Gastroesophageal sphincter (tissue), 4 donors: ENCODE results near the gene SACM1L. TPM values are rescaled to one million over a fixed set of nuclear protein-coding genes. Genes with fewer than 3 reads are reported as not detected.

ENCODE experiments used
- ATAC-seq: fragments of 150-250 bp; one replicate; pipeline ENCODE4 v1.9.1; 2016; ENCODE audit warnings: mild to moderate bottlenecking, moderate library complexity
- H3K27ac ChIP-seq, 4 donors: fragments of 200-600 bp; sonication (generic) in 3 of 4; 1 replicate in 3 of 4; 2 replicates in 1 of 4; pipeline ENCODE4 v1.5.1; 2016 to 2019
- H3K27me3 ChIP-seq: fragments of 200-600 bp; sonication (generic); one replicate; pipeline ENCODE4 v1.5.1; 2019
- H3K36me3 ChIP-seq, 2 donors: fragments of 200-600 bp; sonication (generic); one replicate each; pipeline ENCODE4 v1.5.1; 2019; ENCODE audit warnings: control low read depth in 1 of 2
- H3K4me1 ChIP-seq, 3 donors: fragments of 200-600 bp; sonication (generic); 1 replicate in 2 of 3; 2 replicates in 1 of 3; pipeline ENCODE4 v1.5.1; 2016 to 2019; ENCODE audit warnings: control low read depth in 2 of 3
- H3K4me3 ChIP-seq, 2 donors: fragments of 200-600 bp; sonication (generic); one replicate each; pipeline ENCODE4 v1.5.1; 2019; ENCODE audit warnings: mild to moderate bottlenecking in 1 of 2, moderate library complexity in 1 of 2
- H3K9me3 ChIP-seq, 3 donors: fragments of 200-600 bp; sonication (generic); one replicate each; pipeline ENCODE4 v1.5.1; 2017 to 2019; ENCODE audit warnings: control low read depth in 2 of 3
- CTCF ChIP-seq, 4 experiments: fragments of 200-600 bp in 2 of 4; fragments of 450-650 bp in 2 of 4; sonication (generic) in 1 of 4; IDR thresholded peaks; one replicate each; pipeline ENCODE4 v1.5.1; 2017 to 2019; ENCODE audit warnings: antibody characterized with exemption in 4 of 4, mild to moderate bottlenecking in 2 of 4, moderate library complexity in 2 of 4
- EP300 ChIP-seq: sonication (generic); formaldehyde crosslinking; IDR thresholded peaks from one replicate; pipeline ENCODE4 v1.6.1; 2017; ENCODE audit warnings: antibody characterized with exemption, mild to moderate bottlenecking
- POLR2A ChIP-seq, 2 donors: fragments of 450-650 bp; IDR thresholded peaks; one replicate each; pipeline ENCODE4 v1.6.1; 2017; ENCODE audit warnings: antibody characterized with exemption in 2 of 2, mild to moderate bottlenecking in 2 of 2, moderate library complexity in 1 of 2
- POLR2AphosphoS5 ChIP-seq: sonication (generic); formaldehyde crosslinking; IDR thresholded peaks from one replicate; pipeline ENCODE4 v1.6.1; 2017; ENCODE audit warnings: antibody characterized with exemption
- WGBS, 2 donors: methylation state at CpG; one replicate each; pipeline ENCODE4 v1.1.5; 2018; ENCODE audit warnings: low coverage in 1 of 2; 5-methylcytosine and 5-hydroxymethylcytosine counted together
- total RNA-seq, 4 donors: library from RNA; depleted of rRNA; stranded (reverse); fragments of >200 nt; gene quantifications; one replicate each; pipeline ENCODE4 v1.1.0, GENCODE V29; 2016

Gene SACM1L
- total RNA-seq, 4 donors from 2014 or later, result 31.9 to 52.6 (median 38.2) TPM

GRCh38 chr3:45701172-45701867, 12.1 kb downstream of the SACM1L start:
- Histone ChIP-seq H3K4me3 (no peak overlapping the region), H3K36me3 (peaks cover 0 to 27% of the 10 kb centered on the region in 2 donors), H3K27me3 (no peaks in the 10 kb centered on the region), H3K9me3 (no peaks in the 10 kb centered on the region), H3K4me1 (peaks cover 0 to 41% (median 0%) of the 10 kb centered on the region in 3 donors), H3K27ac (no peak overlapping the region)
- no peak for TF ChIP-seq EP300
- no peak for TF ChIP-seq POLR2AphosphoS5
- no peak for TF ChIP-seq POLR2A (IDR thresholded peaks at IDR 0.05)
- no peak for TF ChIP-seq CTCF (IDR thresholded peaks at IDR 0.05)
- no peak for ATAC-seq
- WGBS, 2 donors, result 67 to 77% methylated on average over 7 to 8 of the region's 9 CpGs

GRCh38 chr3:45704301-45704943, 15.2 kb downstream of the SACM1L start:
- Histone ChIP-seq H3K4me1 (peaks cover 0 to 21% (median 0%) of the 10 kb centered on the region in 3 donors), H3K27ac (no peak overlapping the region), H3K9me3 (no peaks in the 10 kb centered on the region), H3K27me3 (no peaks in the 10 kb centered on the region), H3K4me3 (no peak overlapping the region), H3K36me3 (peaks cover 0 to 47% of the 10 kb centered on the region in 2 donors)
- no peak for TF ChIP-seq POLR2AphosphoS5
- TF ChIP-seq CTCF (IDR thresholded peaks at IDR 0.05), result no peak
- TF ChIP-seq EP300, result no peak
- TF ChIP-seq POLR2A (IDR thresholded peaks at IDR 0.05), result no peak
- 91 to 96% methylated on average over 4 of the region's 4 CpGs for WGBS, 2 donors
- no peak for ATAC-seq

GRCh38 chr3:45705839-45706808, 16.9 kb downstream of the SACM1L start:
- Histone ChIP-seq H3K27ac (no peak overlapping the region), H3K4me1 (peaks cover 0 to 7% (median 0%) of the 10 kb centered on the region in 3 donors), H3K27me3 (no peaks in the 10 kb centered on the region), H3K36me3 (peaks cover 0 to 64% of the 10 kb centered on the region in 2 donors), H3K9me3 (no peaks in the 10 kb centered on the region), H3K4me3 (no peak overlapping the region)
- 69 to 83% methylated on average over 2 of the region's 2 CpGs for WGBS, 2 donors
- TF ChIP-seq EP300 (no peak), CTCF (IDR thresholded peaks at IDR 0.05) (no peak), POLR2AphosphoS5 (no peak)
- no peak for ATAC-seq

- Histone ChIP-seq H3K4me3 (no peak overlapping the region), H3K36me3 (peaks cover 4 to 90% of the 10 kb centered on the region in 2 donors), H3K27me3 (no peaks in the 10 kb centered on the region), H3K27ac (no peak overlapping the region), H3K9me3 (no peaks in the 10 kb centered on the region), H3K4me1 (no peaks in the 10 kb centered on the region)
- no peak for ATAC-seq
- no peak for TF ChIP-seq EP300
- no peak for TF ChIP-seq CTCF (IDR thresholded peaks at IDR 0.05)
- no peak for TF ChIP-seq POLR2A (IDR thresholded peaks at IDR 0.05)
- TF ChIP-seq POLR2AphosphoS5, result no peak
- WGBS, 2 donors, result 79 to 89% methylated on average over 3 to 4 of the region's 4 CpGs
Observed at GRCh38 chr3:45711931-45712330, 22.7 kb downstream of the SACM1L start.
